TTC549 (cell line): Measurements from ENCODE around the gene NUP205.
"Not testable (repeated sequence)": the region's sequence is repeated elsewhere in the genome, so short reads cannot be mapped to it uniquely, and the experiment has no call there.

Experiments used
- FAIRE-seq: peaks from 2 replicates; lab custom pipeline; 2012; peaks lifted over from hg19 to GRCh38; lab: Jason Lieb, UNC

The NUP205 gene

DNA sequence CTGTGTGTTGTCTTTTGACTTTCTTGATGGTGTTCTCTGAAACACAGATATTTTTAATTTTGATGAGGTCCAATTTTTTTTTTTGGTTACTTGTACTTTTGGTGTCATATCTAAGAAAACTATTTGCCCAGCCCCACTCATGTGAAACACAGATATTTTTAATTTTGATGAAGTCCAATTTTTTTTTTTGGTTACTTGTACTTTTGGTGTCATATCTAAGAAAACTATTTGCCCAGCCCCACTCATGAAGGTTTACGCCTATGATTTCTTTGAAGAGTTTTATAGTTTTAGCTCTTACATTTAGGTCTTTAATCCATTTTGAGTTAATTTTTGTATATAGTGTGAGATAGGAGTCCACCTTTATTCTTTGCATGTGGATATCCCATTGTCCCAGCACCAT is 109.9 kb downstream of the NUP205 start:
- FAIRE-seq: not testable (repeated sequence)

DNA sequence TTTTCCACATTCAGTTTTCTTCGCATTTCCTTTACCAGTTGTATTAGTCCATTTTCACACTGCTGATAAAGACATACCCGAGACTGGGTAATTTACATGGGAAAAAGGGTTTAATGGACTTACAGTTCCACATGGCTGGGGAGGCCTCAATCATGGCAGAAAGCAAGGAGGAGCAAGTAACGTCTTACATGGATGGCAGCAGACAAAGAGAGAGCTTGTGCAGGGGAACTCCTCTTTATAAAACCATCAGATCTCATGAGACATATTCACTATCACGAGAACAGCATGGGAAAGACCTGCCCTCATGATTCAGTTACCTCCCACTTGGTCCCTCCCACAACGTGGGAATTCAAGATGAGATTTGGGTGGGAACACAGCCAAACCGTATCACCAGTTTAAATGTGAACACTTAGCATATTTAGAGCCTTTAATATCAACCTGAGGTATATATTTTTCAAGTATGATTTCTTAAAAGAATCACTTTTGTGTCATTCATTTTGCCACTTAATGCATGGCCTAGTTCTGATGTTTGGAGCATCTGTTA is 111.2 kb downstream of the NUP205 start:
- FAIRE-seq: not testable (repeated sequence)

DNA sequence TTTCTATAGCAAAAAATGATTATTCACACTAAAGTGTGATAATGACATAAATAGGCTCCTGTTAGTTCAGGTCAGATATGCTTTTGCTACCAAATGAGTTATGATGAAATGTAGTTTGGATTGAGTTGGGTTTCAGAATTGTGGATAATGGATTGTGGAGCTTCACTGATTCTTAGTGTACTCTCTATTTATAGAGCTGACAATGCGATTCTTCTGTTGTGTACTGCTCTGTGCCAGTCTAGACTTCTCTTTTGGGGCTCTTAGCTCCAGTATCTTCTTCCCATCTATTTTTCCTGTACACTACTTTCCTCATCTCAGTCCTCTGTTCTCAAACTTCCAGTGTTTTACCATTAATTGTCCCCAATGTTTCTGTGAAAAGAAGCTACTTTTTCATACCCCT is 112.1 kb downstream of the NUP205 start:
- no peak for FAIRE-seq

DNA sequence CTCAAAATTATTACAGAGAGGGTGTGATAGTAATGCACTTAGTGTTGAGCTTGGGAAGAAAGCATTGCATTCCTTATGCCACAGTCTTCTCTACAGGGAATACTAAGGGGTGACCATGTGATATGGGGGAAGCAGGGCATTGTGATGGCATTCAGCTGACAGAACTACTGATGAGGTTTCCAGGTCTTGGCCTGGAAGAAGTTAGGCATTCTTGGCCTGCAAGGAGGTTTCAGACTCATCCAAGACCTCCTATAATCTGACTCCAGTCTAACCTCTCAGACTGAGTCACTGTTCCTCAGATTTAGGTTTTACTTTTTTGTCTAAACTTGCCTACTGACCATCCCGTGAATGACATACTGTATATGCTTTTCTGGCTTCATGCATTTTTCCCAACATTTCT is 112.5 kb downstream of the NUP205 start:
- no peak for FAIRE-seq

DNA sequence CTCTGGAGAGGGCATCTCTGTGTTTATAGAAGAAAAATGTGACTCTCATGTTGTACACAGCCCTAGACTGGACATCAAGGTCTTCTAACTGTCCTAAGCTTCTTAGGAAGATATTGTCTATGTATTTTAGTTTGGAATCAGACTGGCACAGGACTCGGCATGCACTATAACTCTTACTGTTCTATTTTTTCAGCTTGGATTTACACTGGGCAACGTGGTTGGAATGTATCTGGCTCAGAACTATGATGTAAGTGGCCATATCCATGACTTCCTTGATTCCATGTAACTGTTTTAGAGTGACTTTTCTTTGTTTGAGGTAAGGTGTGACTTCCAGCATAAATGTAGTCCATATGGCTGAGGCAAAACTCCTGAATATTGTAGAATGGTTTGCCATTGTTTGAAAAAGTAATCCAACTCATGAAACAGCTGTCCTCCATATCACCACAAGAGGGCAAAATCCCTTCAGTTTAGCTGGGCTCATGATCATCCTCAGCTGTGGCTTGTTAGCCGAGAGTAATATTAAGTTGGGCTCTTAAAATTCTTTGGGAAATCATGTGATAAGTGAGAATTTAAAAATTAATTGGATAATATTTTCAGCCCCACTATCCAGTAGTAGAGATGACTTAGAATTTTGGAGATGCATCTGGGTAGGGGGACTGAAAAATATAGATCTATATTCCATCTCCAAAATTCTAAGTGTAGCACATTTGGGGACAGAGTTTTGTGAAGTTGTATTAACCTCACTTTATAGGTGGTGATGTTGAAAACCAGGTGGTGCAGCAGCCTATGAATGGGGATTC is 115.0 kb downstream of the NUP205 start:
- FAIRE-seq: peak; percentile 58

DNA sequence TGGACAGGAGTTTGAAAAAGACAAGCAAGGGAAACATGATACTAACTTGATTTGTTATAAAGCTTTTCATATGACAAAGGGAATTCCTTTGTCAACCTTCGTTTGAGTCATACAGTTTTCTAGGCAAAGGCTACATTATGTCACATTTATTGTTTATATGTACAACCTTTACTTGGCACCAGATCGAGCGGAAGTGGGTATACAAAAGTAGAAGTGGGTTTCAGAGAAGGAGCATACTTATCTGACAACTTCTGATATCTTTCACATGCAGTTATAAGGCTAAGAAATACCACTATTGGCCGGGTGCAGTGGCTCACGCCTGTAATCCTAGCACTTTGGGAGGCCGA is 115.6 kb downstream of the NUP205 start:
- FAIRE-seq: no peak

DNA sequence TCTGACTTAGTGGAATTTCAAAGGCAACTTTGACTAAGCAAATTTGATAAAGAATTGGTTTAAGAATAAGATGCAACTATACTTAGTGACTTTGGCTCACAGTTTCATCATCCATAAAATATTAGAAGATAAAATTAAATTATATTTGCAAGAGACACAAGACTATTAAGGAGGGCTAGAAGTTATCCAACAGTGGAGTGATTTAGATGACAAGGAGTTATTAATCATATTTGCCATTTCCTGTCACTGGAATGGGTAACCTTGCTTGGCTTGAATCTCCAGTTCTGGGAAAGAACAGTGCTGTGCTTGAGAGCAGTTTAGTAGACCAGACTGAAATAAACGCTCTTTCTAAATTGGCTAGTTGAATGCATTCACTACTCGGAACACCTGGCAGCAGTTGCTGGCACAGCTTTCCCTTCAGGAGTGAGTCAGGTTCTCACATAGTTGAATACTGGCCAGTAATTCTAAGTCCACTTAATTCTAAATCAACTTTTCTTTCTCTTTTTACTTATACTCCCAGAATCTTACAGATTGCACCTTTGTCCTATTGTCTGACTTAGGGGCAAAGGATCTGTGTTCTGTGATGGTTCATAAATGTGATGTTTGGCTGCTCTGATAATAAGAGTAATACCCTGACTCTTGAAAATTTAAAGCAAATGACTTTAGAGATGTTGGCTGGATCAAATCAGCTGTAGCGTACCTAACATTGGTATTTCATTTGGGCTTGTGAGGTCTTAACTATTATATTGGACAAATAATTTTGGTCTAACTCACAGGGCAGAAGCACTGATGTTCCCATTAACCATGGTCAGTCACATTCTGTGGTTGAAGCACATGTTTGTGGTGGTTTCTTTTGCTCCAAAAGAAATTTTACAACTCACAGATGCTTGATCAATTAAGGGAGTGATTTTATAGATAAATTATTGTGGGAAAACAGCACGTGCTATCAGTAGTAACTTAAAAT is 121.2 kb downstream of the NUP205 start:
- no peak for FAIRE-seq

DNA sequence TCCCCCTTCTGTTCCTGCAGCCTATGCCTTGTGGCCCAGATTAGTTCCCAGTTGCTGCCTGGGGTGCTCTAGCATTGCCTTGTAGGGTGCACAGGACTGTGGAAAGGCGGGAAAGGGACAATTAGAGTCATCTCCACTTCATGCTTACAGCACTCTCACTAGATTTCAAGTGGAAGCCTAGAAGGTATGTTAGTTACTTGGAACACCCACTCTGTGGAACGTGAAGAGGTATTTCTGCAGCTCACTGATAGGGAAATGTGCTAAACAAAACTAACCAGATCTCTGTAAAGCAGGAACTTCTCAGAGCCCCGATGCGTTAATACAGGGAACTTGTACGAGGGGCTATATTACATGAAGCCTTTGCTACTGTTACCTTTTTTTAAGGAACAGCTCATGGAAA is 124.0 kb downstream of the NUP205 start:
- no peak for FAIRE-seq

DNA sequence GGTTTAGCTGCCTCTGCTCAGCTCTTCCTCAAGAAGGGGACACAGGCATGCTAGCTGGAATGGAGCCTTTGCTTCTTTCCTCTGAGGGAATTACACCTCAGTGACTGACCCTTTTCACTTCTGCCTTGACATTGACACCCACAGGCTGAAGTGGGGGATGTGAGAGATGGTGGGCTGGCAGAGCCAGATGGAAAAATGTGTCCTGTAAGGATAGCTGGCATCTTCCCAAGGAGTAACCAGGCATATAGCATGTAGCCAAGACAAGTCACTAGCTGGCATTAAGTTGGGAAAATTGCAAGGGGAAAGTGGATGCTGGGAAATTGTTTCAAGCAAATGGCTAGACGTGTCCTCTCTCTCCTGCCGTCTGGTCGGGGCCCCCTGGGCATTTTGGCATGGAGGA is 124.5 kb downstream of the NUP205 start:
- FAIRE-seq: no peak

DNA sequence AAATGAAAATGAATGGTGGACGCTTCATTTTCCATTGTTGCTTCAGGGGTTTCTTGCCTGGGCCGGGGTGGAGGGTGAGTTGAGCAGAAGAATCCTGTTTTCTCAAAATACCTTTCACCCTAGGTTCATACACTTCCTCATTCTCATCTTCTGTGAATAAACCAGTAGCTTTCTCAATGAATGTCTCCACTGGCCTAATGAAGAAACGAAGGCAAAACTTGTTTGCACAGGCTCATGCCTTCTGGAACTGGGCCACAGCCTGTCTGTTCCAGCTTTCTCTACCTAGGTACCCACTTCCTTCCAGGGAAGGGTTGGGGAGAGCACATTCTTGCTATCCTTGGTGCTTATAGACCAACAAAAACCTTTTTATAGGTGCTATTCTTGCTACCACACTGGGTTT is 125.9 kb downstream of the NUP205 start:
- no peak for FAIRE-seq

DNA sequence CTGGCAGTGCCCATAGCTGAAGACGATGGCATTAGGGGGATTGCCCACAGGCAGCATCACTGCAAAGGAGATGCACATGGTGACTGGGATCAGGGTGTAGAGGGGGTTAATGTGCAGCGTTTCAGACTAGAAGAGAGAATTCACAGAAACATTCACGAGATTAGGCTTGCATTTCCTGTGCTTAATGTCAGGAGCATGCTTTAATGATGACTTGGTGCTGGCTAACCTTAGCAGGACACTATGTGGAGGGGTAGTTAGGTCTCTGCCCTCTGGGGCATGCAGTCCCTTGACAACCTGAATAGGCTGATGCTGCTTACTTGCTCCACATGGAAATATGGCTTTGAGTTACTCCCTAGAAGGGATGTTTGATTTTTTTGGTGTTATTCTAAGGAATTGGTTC is 126.4 kb downstream of the NUP205 start:
- FAIRE-seq: no peak

DNA sequence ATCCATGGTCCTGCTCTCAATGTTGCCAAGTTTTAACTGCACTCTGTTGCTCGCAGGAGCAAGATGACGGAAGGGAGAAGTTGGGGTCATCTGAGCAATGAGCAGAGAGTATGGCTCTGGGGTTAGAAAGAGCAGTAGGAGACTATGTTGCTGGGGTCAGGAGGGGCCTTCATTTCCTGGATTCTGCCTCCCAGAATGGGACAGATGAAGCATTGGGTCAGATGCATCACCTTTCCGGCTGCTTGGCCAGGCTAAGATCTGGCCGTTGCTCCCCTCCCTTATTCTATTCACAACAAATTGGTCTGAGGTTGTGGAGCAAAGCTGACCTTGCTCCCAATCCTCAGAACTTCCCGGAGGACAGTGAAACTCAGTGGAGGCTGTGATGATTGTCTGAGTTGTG is 127.0 kb downstream of the NUP205 start:
- no peak for FAIRE-seq

DNA sequence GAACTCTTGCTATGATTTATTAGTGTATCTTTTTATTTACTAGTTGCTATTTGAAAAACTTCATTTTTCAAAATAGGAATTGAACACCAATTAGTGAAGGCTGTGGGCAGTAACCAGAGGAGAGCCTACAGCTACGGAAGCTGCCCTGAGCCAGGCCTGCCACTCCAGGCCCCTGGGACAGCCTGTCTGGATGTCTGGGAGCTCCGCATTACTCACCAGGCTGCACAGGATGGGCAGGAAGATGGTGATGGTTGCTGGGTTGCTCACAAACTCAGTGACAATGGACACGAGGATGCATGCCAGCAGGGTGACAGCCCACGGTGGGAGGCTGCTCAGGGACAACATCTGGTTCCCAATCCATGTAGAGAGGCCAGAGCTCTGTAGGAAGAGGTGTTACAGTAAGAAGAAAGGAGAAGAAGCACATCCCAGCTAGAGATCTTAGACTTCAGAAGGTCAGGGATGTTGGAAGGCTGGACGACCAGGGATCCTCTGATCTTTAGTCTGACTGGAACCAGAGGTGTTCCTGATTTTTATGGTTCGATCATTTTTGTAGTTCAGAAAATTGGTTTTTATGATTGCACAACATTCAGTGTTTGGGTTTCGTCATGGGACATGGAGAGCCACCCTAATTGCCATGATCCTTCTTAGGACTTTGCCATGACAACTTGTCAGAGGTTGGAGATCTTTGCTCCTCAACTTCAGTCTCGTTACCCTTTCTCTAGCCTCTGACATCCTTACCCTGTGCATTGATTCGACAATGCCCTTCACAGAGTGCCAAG is 127.8 kb downstream of the NUP205 start:
- FAIRE-seq: no peak

DNA sequence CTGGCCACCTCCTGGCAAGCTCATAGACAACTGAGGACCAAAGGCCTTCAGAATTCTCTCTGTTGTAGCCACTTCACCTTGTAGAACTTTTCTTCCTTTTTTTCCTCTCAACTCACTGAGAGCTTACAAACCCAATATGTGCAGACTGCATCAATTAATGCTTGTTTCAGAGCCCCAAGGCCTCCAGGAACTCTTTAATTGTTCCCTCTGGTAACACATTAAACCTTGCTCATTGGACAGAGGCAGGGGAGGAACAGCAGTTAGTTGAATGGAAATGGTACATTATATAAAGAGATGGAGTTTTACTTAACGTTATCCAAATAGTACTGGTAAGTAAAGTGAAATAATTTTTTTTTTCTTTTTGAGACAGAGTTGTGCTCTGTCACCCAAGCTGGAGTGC is 129.7 kb downstream of the NUP205 start:
- no peak for FAIRE-seq

DNA sequence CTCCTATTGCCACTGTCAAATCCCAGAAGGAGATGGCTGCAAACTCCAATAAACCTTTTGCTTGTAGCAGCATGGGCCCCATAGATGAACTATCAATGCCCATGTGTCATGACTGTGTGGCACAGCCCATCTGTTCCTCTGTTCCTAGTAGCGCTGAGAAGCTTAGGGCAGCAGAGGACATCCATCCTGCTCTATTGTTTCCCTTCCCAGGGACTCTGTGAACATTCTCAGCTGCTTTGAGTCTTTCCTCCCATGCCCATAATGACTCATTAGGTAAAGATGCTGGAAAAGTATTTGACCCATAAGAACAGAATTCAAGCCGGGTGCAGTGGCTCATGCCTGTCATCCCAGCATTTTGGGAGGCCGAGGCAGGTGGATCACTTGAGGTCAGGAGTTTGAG is 132.8 kb downstream of the NUP205 start:
- no peak for FAIRE-seq

DNA sequence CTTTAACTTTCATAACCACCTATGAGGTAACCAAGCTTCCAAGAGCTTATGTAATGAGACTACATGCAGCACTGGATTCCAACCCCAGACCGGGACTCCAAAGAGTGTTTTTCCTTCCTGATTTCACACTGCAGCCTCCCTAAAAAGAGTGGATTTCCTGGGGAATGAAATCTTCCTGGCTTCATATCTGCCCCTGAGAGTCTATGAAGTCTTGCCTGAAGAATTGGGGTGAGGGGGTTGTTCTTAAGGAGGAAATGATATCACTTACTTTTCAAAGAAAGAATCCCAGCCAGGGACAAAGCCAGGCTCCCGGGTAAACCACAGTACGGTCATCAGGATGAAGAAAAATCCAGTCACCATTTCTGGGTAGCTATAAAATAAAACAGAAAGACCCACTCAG is 134.3 kb downstream of the NUP205 start:
- no peak for FAIRE-seq

DNA sequence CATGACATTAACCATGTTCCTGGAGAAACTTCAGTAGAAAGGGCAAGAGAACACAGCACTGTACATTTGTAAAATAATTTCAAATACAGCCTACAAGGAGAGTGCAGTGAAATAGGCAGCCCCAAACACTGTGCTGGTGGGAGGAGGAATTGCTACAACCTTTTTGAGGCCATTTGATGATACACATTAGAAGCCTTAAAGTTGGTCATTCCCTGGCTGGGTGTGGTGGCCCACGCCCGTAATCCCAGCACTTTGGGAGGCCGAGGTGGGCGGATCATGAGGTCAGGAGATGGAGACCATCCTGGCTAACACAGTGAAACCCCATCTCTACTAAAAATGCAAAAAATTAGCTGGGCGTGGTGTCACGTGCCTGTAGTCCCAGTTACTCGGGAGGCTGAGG is 134.9 kb downstream of the NUP205 start:
- FAIRE-seq: not testable (repeated sequence)

DNA sequence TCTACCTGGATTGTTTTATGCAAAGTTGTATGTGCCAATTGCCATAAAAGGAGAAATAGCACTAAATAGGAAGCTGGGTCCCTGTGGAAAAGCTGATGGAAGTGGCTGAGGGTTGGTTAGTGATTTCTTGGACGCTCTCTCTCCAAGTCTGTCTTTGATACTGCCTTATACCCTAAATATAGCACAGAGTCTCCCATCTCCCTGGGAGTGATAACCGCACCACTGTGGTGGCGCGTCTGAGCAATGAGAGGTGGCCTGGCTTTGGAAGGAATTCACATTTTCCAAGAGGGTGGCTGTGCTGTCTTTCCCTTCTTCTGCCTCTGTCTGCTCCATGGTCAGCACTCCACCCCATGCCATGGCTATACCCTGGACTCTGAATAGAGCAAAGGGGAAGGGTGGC is 135.8 kb downstream of the NUP205 start:
- no peak for FAIRE-seq

DNA sequence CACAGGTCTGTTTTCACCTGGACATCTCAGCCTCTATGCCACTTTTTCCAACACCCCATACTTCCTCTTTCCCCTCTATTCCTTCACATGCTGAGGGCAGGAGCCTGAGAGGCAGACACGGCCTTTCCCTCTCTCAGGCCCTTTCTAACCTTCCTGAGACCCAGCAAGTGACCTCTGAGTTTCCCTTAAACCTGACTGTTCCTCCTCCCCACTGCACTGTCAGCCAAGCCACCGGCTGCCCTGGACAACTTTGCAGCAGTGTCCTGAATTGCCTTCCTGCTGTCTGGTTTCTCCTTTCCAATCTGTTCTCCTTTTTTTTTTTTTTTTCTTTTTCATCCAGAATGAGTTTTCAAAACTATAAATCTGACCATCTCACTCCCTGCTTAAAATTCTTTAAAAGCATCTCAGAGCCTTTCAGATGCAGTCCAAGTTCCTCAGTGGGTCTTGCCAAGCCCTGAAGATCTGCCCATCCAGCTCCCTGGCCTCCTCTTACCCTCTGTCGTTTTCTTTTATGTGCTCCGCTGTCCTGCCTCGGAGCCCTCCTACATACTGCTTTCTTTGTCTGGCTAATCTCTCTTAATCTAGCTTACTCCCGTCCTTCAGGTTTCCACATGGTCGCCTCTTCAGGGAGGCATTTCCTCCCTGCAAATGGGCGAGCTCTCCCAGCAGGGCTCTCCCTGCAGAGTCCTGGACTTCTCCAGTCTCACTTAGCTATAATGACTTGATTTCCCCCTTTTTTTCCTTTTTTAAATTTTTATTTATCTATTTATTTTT is 139.7 kb downstream of the NUP205 start:
- FAIRE-seq: no peak
